Superior temporal gyrus (tissue), 1 donor: ENCODE measurements around the gene CD6.
"Not testable (repeated sequence)": the region's sequence is repeated elsewhere in the genome, so short reads cannot be mapped to it uniquely, and the experiment has no call there.

ENCODE experiments used
- DNase-seq: peaks from one replicate; pipeline ENCODE4 v3.0.0-alpha.2; 2016; ENCODE audit errors: extremely low spot score

CD6 gene

DNA sequence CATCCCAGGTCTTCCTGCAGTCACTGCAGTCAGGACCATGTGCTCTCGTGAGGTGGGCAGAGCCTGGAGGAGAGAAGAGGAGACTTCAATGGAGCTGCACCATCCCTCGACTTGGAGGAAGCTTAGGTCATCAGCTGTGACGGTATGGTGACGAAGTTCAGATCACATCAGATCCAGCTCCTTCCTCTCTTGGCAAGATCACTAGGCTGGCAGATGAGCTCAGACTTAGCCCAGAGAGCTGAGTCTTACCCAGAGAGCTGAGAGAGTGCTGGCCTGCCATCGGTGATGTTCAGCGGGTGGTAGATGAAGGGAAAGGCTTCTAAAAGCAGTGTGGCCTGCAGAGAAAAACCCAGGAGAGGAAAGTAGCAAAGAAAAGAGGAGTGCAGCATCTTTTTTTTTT, 17.7 kb upstream of the CD6 start:
- DNase-seq = no peak

DNA sequence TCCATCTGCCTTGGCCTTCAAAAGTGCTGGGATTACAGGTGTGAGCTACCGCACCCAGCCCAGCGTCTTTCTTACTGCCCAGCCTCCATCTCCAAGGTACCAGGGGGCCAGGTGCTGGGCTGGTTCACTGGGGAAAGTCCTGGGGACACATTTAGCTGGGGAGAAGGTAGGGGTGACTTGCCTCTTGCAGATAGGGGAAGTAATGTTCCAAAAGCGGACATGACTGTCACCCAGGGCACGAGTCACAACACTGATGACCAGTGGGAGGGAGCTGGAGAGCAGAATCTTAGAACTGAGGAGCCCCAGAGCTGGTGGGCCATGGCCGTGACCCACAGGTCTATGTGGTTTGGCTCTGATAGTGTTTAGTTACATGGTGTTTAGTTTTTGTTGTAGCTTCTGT, 17.1 kb upstream of the CD6 start:
- no peak for DNase-seq

DNA sequence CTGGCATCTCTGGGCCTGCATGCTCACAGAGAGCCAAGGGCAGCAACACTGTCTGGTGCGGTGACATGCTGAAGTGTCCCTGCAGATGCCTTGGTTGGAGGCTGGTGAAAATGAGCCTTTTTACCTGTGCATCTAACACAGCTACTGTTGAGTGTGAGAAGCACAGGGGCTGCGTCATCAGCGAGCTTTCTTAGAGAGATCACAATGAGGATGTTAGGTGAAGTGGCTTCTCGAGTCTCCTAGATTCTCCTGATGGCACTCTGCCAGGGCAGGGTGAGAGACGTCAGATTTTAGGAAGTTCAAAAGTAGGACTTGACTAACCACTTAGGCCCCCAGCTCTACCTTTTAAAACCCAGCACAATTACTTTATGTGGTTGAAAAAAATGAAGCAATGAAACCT, 15.9 kb upstream of the CD6 start:
- DNase-seq = no peak

DNA sequence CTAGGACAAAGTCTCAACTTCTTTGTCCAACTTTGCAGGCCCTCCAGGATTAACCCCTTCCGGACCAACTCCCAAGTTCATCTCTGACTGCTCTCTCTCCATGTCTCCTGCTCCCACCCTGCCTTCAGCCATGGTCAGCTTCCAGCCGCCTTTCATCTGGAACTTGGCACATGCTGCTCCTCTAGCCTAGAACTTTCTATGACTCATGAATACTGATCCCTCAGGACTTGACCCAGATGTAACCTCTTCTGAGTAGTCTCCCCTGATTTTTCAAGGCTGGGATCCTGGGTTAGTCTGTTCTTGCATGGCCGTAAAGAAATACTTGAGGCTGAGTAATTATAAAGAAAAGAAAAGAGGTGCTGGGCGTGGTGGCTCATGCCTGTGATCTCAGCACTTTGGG, 14.3 kb upstream of the CD6 start:
- no peak for DNase-seq

DNA sequence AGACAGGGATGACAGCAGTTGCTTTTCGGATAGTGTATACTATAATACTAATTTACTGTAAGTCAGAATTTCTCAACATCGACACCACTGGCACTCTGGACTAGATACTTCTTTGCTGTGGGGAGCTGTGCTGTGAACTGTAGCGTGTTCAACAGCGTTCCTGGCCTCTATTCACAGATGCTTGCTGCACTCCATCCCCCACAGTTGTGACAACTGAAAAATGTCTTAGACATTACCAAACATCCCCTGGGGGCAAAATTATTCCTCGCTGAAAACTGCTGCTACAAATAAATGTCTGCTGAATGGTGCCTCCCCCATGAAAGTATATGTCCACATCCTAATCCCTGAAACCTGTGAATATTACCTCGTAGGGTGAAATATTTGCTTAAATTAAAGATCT, 12.0 kb upstream of the CD6 start:
- no peak for DNase-seq

DNA sequence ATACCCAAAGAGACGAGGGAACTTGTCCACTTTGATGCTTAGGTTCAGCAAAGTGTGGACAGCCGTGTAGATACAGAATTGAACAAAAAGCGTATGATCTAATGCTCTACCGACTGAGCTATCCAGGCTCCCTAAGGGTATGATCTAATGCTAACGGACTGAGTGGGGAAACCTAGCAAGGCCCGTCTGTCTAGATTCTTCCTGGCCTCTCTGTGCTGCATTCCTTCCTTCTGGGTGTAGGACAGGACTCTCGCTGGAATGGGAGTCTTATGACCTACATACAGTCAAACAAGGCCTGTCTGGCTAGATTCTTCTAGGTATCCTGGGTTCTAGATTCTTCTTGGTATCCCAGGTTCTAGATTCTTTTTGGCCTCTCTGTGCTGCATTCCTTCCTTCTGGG, 11.1 kb upstream of the CD6 start:
- DNase-seq = no peak

DNA sequence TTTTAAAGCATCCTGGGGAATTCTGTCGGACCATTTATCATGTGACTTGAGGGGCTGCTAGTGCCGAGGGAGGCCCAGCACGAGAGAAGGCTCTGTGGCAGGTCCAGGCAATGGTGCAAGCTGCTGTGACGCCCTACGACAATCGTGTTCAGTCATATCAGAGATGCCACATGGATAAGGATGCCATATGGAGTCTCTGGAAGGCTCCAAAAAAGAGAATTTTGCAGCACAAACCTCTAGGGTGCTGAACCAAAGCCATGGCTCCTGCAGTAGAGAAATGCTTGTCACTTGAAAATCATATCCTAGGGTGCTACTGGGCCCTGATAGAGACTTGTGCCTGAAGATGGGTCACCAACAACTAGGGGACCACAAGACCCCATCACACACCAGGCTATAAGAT, 6.7 kb upstream of the CD6 start:
- no peak for DNase-seq

DNA sequence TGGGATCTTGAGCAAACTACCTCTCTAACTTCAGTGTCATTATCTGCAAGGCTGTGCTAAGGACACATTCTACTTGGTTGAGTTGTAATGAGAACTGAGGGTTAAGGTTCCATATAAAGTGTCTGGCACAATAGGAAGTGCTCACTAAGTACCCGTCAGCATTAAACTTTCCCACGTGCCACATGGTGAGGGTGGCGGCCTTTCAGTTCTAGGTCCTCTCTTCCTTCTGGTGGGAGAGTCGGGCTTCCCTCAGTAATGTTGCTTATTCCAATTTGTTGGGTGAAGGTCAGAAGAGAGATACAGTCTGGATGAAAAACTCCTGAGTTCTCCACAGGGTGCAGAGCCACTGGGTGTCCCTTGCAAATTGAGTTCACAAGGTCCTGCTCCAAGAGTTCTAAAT, 4.6 kb upstream of the CD6 start:
- no peak for DNase-seq

DNA sequence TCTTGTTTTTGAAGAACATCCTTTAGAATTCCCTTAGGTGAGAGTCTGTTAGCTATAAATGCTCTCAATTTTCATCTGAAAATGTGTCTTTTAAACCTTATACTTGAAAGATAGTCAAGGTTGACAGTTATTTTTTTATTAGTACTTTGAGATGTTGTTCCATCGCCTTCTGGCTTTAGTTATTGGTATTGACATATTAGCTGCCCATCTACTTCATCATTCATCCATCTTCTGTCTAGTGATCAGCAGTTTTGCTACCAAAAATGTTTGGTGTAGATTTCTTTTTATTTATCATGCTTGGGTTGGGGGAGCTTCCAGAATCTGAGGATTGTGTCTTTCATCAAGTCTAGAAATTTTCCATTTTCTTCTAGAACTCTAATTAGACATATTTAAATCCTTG, 3.3 kb upstream of the CD6 start:
- DNase-seq = no peak

DNA sequence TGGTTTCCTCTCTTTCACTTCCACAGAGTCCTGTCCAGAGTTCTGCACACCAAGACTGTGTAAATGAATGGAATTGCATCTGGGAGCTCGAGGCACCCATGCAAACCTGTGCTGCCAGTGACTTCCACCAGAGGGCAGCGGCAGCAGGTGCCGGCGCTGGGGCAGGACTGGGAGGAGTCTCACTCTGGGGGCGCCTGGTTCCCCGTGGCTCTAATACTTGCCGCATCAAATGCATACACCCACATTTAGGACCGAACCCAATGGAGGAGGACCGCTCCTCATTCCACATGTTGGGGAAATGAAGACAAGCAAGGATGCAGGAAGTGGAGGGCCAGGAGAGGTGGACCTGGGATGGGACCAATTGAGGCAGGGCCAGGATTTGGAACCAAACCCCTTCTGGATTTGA, 1.1 kb upstream of the CD6 start:
- DNase-seq = no peak

DNA sequence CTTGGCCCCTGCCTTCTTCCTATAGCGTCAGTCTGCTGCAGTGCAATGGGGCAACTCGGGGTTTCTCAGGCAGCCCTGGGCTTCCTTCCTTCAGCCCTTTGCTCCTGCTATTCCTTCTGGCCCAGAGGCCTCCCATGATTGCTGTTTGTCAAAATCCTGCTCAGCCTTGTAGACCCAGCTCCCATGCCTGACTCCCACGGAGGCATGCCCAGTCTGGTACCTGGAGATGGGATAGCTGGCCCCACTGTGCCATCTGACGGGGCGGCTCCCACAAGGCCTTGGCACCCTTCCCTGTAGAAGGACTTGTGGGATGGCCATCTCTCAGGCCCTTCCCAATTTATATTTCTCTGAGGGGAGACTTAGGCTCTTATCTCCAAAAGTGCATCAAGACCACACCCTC, 590 bp upstream of the CD6 start:
- DNase-seq = no peak

DNA sequence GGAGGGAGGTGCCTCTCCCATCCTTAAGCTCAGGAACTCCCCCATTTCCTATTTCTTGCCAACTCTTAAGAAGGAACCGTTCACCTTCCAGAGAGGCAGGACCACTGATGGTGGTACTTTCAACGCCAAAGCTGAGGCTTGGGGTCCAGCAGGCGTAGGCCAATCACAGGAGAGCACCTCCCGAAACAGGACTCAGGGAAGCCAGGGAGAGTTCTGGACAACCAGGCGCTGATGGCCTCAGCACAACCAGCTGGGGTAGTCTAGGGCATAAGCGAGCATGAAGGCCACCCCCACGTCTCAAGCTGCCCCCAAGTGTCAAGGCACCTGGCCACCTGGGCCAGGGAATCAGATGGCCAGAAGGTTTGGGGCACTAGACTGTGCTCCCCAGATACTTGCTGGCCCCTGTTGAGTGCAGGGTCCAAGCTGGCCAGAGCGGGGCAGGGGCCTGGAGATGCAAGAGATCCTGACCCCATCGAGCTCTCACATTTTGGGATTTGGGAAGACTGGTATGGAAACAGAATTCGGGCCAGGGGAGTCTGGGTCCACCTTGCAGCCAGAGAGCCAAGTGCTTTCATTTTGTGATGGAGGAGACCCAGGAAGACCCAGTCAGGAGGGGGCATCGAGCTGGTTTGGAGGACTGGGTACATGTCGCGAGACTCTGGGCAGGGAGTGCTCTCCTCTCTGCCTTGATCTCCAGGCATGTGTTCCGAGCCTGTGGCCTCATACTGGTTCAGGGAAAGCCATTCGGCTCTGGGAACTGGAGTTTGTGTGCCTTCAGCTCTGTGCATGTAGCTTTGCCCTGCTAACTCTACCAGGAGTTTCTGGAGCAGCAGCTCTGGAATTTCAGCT, 926 bp downstream of the CD6 start:
- no peak for DNase-seq

DNA sequence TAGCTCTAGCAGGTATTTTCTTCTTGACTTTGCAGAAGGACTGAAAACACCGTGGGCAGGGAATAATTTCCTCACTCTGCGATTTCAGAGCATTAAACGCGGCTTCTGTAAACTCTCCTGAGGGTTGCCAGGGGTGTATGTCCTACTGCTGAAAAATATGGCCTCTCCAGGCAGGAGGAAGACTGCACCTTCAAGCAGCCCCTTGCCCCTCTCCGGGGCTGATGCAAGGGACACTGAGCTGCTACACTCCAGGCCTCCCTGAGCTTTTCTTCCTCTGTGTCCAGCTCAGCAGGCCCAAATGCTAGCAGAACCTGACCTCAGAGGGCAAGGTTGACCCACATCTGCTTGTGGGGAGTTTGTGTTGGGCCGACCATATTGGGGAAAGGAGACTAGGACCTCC, 2.2 kb downstream of the CD6 start:
- no peak for DNase-seq

DNA sequence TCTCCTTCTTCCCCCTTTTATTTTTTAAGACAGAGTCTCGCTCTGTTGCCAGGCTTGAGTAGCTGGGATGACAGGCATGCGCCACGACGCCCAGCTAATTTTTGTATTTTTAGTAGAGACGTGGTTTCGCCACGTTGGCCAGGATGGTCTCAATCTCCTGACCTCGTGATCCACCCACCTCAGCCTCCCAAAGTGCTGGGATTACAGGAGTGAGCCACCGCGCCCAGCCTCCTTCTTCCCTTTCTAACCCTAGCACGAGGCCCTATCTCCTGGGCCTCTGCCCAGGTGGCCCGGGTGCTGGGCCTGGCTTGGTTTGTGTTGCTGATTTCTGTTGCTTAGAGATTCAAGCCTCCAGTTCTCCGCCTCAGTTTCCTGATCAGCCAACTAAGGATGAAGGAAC, 2.8 kb downstream of the CD6 start:
- DNase-seq = not testable (repeated sequence)

DNA sequence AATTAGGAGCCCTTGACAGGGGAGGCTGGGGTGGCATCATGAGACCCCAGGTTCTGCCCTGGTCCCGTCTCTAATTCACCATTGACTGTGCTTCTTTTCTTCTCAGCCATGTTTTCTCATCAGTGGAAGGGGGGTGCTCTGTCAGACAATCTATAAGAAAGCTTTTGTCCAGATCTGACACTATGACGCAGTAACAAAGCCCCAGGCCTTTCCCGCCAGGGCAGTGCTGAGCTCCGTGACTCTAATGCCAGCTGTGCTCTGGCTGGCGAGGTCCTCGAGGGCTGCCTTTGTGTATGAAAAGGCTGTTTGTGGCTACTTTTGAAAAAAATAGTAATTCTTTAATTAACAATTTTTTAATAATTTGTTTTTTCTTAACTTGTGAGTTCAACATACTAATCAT, 3.2 kb downstream of the CD6 start:
- DNase-seq = peak; percentile 72

DNA sequence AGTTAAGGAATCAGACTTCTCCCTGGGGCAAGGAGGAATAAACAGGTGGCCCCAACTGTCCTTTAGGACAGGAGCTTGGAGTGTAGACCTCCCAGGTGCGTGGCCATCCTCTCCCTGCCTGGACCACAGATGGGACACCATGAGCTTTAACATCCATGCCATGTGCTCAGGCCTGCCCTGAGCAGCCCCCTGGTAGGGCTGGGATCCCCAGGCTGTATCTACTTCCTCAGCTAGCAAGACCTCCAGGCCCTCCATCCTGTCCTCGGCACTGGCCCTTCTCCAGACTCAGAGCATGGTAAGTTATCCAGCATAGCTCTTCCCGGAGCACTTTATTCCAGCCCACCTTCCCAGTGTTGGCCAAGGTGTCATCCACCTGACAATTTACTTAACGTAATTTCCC, 5.7 kb downstream of the CD6 start:
- DNase-seq = no peak

DNA sequence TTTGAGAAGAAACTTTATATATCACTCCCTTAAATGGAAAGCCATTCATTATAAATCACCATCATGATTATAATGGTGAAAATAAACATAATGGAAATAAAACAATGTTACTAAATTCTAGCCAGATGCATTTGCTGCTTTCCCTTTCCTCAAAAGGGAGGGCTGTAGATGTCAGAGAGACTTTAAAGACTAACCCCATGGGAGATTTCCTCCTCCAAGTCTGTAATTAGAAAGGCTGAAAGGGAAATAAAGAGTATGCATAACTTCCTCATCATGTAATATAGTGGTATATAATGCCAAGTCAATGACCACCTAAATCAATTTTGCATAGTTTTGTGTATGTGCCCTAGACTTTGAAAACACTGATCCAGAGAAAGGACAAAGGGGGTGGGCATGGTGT, 6.4 kb downstream of the CD6 start:
- DNase-seq = no peak

DNA sequence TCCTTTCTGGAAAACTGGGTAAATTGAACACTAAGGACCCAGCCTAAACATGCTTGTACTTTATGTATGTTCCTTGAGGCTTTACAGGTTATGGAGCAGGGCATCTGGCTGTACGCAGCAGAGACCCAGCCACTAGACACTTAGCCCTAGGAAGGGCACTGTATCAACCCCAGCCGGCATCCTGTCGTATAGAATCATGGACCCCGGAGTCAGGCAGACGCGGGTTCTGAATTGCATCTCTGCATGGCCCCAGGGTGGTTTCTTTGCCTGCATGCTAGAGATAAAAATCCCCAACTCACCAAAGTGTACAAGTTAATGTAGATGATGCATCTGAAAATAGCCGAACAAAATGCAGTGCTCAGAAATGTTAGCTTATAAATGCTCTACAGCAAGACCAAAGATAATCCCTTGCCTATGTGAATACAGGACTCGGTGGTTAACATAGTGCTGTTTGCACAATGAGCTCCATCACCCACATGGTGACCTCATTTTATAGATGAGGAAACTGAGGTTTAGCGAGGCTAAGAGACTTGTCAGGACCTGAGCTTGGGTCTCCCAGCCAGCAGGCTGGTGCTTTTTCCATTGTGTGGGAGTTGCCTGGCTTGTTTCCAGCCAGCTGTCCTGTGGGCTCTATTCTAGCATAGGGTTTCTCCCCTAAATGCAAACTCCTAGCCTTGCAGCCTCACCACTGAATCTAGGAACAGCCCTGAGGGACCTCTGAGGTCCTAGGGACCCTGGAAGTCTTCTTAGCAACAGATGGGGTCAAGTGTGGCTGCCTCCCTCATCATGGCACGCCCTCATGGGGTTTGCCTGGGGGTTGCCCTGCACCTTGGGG, 7.3 kb downstream of the CD6 start:
- DNase-seq = no peak

DNA sequence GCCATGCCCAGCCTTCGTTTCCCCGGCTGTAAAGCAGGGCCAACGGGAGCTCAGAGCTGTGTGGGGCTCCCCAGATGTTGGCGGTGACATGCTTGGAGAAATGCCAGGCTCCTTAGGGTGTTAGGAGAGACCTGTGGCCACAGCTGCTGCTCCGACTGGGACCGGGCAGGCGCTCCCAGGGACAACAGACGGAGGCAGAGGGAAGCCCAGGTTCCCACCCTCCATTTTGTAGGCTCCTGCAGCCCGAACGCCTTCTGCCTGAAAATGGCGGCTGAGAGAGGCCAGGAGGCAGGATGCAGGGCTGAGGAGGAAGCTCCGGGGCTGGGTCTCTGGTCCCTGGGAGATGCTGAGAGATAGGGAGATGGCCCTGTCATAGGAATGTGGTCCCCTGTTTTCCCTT, 10.0 kb downstream of the CD6 start:
- DNase-seq = no peak

DNA sequence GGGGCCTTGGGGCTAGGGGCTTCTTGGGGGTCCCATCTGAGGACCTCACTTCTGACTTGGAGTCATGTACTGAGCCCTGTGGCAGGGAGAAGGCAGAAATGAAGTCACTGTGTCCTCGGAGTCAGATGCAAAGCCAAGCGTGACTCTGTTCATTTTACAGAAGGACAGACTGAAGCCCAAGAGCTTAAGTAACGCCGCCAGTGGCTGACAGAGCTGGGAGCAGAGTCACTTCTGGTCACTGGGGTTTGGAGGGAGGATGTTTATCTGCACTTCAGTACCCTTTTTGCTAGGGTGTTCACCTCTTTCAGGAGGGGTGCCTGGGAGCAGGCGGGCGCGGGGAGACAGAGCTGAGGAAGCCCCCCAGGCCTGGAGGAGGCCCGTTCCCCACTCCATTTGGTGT, 10.7 kb downstream of the CD6 start:
- no peak for DNase-seq

DNA sequence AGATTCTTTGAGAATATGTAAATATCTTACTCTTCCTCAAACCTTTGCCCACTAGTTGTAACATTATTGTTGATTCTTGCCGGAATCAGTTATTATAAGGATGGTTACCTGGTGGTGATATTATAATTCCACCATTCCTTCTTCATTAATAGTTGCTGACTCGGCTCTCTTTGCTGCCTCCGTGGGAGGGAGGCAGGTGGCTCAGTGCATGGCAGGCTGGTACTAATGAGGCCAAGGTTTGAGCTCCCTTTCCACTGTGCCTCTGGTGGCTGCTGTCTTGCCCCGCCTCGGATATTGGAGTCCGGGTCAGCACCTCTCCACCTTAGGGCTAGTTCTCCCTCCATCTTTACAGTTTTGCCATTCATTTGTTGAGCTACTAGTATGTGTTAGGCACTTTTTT, 12.7 kb downstream of the CD6 start:
- no peak for DNase-seq

DNA sequence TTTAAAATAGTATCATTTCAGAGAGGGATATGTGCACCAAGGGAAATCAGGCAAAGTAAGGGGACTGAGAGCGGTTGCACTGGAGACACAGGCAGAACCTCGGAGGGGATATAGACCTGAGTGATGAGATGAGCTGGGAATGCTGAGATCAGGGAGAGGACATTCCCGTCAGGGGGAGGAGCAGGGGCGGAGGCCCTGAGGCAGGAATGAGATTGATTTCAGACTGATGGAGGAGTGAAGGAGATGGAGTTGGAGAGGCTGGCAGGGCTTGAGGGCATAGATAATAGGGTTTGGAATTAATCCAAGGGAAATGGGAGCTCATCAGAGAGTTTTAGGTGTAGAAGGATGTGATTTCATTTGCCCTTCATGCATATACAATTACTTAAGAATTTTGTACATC, 13.2 kb downstream of the CD6 start:
- no peak for DNase-seq

DNA sequence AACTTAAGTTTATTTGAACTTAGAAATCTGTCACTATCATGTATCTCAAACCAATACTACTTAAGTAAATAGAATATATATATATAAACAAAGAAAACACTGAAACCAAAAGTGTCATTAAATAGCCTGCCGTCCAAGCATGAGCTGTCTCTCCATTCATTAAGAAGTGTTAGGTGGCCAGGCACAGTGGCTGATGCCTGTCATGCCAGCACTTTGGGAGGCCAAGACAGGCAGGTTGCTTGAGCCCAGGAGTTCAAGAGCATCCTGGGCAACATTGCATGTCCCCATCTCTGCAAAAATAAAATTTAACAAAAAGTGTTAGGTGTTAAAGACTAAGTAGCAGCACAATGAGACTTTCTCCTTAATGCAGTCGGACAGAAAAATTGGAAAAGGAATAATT, 14.0 kb downstream of the CD6 start:
- no peak for DNase-seq
